GM06990 (cell line): Measurements from ENCODE around the gene ZNF622.

Source experiments
- DNase-seq: peaks from one replicate; pipeline ENCODE4 v3.0.0-alpha.2; 2011; ENCODE audit not compliant: insufficient read length; ENCODE audit errors: extremely low read depth
- H3K27me3 ChIP-seq: replicated peaks from 2 replicates; pipeline ENCODE4 v1.6.0; 2011; ENCODE audit warnings: low read length; ENCODE audit not compliant: control insufficient read depth, insufficient read depth
- H3K36me3 ChIP-seq: 2 replicates; pipeline ENCODE4 v1.5.1; 2011; ENCODE audit warnings: low read length; ENCODE audit not compliant: control insufficient read depth, insufficient read depth
- H3K4me3 ChIP-seq: replicated peaks from 2 replicates; pipeline ENCODE4 v1.5.1; 2011; ENCODE audit warnings: low read depth, mild to moderate bottlenecking, control low read depth, low read length
- TF ChIP-seq, protein P1 (sequence below): IDR thresholded peaks from 2 replicates; pipeline ENCODE4 v1.5.1; 2011; ENCODE audit warnings: low read length, control low read depth, mild to moderate bottlenecking, inconsistent platforms; ENCODE audit not compliant: insufficient read depth, poor library complexity, severe bottlenecking

The ZNF622 gene

DNA sequence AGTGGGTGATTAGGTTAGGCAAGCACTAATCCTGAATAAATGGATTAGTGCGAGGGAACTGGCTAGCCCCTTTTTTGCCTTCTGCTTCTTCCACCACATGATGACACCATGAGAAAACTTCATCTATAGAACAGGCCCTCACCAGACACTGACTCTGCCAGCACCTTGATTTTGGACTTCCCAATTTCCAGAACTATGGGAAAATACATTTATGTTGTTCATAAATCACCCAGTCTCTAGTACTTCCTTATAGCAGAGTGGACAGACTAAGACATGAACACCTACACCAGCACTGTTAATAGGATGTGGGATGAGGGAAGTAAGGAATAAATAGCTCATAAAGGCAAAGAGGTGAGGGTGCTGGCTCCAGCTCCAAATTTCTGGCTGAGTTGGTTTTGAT is 1.4 kb downstream of the ZNF622 start:
- no peak for DNase-seq
- Histone ChIP-seq H3K36me3 (peaks cover 12% of the 10 kb centered on the region), H3K4me3 (peak overlapping the region; percentile 98), H3K27me3 (no peaks in the 10 kb centered on the region)
- TF ChIP-seq, protein P1, sequence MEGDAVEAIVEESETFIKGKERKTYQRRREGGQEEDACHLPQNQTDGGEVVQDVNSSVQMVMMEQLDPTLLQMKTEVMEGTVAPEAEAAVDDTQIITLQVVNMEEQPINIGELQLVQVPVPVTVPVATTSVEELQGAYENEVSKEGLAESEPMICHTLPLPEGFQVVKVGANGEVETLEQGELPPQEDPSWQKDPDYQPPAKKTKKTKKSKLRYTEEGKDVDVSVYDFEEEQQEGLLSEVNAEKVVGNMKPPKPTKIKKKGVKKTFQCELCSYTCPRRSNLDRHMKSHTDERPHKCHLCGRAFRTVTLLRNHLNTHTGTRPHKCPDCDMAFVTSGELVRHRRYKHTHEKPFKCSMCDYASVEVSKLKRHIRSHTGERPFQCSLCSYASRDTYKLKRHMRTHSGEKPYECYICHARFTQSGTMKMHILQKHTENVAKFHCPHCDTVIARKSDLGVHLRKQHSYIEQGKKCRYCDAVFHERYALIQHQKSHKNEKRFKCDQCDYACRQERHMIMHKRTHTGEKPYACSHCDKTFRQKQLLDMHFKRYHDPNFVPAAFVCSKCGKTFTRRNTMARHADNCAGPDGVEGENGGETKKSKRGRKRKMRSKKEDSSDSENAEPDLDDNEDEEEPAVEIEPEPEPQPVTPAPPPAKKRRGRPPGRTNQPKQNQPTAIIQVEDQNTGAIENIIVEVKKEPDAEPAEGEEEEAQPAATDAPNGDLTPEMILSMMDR, result no peak

DNA sequence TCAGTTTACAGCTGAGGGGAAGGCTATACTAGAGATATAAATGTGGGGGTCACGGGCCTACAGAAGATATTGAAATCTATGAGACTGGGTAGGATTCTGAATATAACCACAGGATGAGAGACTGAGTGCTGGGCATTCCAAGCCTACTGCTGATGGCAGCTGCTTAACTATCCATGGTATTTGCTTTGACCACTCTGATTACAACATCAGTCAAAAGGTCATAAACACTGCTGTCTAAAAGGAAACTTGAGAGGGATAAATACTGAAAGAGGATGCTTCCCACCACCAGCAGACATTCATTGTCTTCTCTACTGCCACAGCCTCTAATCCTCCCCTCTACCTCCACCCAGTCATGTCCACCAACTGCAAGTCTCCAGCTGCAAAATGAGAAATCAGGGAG is 3.8 kb downstream of the ZNF622 start:
- TF ChIP-seq, protein P1, result no peak
- Histone ChIP-seq H3K36me3 (peaks cover 12% of the 10 kb centered on the region), H3K4me3 (no peak overlapping the region), H3K27me3 (no peaks in the 10 kb centered on the region)
- no peak for DNase-seq

DNA sequence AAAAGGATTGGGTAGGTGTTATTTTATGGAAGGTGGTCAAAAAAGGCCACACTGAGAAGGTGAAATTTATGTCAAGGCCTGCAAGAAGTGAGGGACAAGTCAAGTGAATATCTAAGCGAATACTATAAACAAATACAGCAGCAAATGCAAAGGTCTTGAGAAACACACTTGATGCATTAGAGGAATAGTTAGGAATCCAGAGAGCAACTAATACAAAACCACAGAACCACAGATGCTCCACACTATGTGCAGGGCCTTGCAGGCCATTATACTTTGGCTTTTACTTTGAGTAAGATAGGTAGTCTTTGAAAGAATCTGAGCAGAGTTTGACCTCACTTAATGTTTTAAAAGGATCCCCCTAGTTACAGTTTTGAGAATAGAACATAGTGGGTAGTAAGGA is 4.6 kb downstream of the ZNF622 start:
- no peaks in the 10 kb centered on the region for H3K27me3 ChIP-seq
- H3K36me3 ChIP-seq, result peaks cover 13% of the 10 kb centered on the region
- DNase-seq, result no peak
- H3K4me3 ChIP-seq, result no peak overlapping the region
- TF ChIP-seq, protein P1, result no peak

DNA sequence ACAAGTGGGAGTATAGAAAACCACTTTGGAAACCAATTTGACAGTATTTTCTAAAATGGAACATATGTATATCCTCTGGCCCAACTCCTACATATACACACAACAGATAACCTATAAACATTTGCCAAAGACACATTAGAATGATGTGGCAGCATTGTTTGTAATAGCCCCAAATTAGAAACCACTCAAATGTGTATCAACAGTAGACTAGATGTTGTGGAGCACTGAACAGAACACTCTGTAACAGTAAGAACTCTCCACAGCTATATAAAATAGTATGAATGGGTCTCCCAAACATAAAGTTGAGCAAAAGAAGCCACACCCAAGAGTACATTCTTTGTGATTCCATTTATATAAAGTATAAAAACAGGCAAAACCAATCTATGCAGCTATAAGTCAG is 6.1 kb downstream of the ZNF622 start:
- Histone ChIP-seq H3K36me3 (peaks cover 18% of the 10 kb centered on the region), H3K4me3 (no peak overlapping the region)
- TF ChIP-seq, protein P1, result no peak

DNA sequence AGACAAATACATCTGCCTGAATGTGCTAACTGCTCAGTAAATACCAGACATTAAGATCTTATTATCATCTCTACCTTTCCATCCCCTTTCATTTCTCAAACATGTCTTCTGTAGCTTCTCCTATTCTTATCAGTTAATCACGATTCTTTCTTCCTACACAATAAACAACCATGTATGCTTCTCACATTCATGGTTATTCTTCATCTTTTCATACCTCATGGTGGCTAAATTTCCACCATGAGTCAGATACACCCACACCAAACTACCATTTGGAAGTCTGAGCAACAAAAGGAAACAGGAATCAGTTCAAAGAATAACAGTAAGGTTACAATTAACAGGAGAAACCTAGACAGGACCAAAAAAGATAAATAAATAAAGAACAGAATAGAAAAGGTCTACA is 7.7 kb downstream of the ZNF622 start:
- no peaks in the 10 kb centered on the region for H3K27me3 ChIP-seq
- peaks cover 14% of the 10 kb centered on the region for H3K36me3 ChIP-seq
- H3K4me3 ChIP-seq, result no peak overlapping the region
- TF ChIP-seq, protein P1, result no peak
- DNase-seq, result no peak

More for the DNA sequence above, 6.1 kb downstream of the ZNF622 start:
- DNase-seq, result no peak
- no peaks in the 10 kb centered on the region for H3K27me3 ChIP-seq

DNA sequence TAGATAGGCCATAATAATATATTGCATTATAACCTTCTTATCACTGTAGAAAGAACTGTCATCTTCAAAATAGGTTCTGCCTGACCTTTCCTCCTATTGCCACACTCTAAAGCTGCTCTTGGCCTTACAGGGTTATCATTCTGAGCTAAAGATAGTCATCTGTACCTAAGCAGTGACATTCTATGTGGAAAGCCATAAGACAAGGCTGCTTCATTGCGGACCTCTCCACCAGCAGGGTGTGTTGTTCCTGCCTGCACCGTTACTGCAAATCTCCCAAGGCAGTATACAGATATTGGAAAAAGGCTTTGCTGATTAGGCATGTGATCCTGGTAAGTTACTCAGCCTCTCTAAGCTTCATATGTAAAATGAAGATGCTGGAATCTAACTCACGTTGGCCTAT is 8.1 kb downstream of the ZNF622 start:
- TF ChIP-seq, protein P1, result no peak
- H3K36me3 ChIP-seq, result peaks cover 11% of the 10 kb centered on the region
- no peak overlapping the region for H3K4me3 ChIP-seq
- DNase-seq, result no peak
- H3K27me3 ChIP-seq, result no peaks in the 10 kb centered on the region
